ENCODE measurements around the gene ZBTB20. TPM values are rescaled to one million over a fixed set of nuclear protein-coding genes. Genes with fewer than 3 reads are reported as not detected.
A peak's percentile ranks its signal among the peaks of the same experiment; 100 is the strongest.

ZBTB20 gene
- polyA plus RNA-seq, 4 donors = 0.27 to 2.2 (median 1.3) TPM

DNA sequence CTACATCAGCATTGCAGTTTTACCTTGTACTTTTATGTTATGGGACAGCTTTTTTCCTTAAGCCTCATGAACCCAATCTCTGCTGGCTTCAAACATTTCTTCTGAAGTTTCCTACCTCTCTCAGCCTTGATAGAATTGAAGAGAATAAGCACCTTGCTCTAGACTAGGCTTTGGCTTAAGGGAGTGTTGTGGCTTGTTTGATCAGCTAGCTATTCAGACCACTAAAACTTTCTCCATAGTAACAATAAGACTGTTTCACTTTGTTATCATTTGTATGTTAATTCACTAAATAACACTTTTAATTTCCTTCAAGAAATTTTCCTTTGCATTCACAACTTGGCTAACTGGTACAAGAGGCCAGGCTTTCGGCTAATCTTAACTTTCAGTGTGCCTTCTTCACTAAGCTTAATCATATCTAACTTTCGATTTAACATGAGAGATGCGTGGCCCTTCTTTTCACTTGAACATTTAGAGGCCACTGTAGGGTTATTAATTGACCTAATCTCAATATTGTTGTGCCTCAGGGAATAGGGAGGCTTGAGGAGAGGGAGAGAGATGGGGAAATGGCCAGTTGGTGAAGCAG, 861.3 kb downstream of the ZBTB20 start:
- no peaks in the 10 kb centered on the region for H3K4me1 ChIP-seq (ENCODE audit: control insufficient read depth in 3 of 3, insufficient read depth in 2 of 3, low read depth in 1 of 3, low read length in 2 of 3)
- no peaks in the 10 kb centered on the region for H3K27me3 ChIP-seq (ENCODE audit: control insufficient read depth in 3 of 3, insufficient read depth in 3 of 3, low read length in 3 of 3)
- no peaks in the 10 kb centered on the region for H3K9me3 ChIP-seq (ENCODE audit: control insufficient read depth in 2 of 2, insufficient read depth in 1 of 2, low read depth in 1 of 2, low read length in 1 of 2)
- no peak overlapping the region for H3K4me3 ChIP-seq (ENCODE audit: low read depth in 1 of 3, low read length in 3 of 3)
- FAIRE-seq (no peak), DNase-seq (no peak)
- 70 to 83% (median 81%) methylated on average over 3 of the region's 3 CpGs for WGBS, 3 donors
- no peaks in the 10 kb centered on the region for H3K36me3 ChIP-seq (ENCODE audit: control insufficient read depth in 3 of 3, insufficient read depth in 2 of 3, low read depth in 1 of 3, low read length in 3 of 3)
- peak overlapping the region in 1 of 3 donors; percentile 67 for H3K27ac ChIP-seq (ENCODE audit: low read depth in 1 of 3, low read length in 2 of 3)

DNA sequence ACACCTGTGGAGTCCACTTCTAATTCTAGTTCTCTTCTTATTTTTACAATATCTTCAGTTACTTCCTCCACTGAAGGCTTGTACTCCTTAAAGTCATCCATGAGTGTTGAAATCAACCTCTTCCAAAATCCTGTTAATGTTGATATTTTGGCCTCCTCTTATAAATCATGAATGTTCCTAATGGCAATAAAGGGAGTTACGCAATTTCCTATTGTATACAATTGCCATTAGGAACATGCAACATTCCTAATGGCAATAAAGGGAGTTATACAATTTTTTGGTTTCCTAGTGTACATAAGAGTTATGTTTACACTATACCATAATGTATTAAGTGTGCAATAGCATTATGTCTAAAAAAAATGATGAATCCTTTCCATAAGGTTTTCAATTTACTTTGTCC, 862.4 kb downstream of the ZBTB20 start:
- Histone ChIP-seq H3K27ac (ENCODE audit: low read depth in 1 of 3, low read length in 2 of 3) (no peak overlapping the region), H3K9me3 (ENCODE audit: control insufficient read depth in 2 of 2, insufficient read depth in 1 of 2, low read depth in 1 of 2, low read length in 1 of 2) (no peaks in the 10 kb centered on the region), H3K4me1 (ENCODE audit: control insufficient read depth in 3 of 3, insufficient read depth in 2 of 3, low read depth in 1 of 3, low read length in 2 of 3) (no peaks in the 10 kb centered on the region), H3K27me3 (ENCODE audit: control insufficient read depth in 3 of 3, insufficient read depth in 3 of 3, low read length in 3 of 3) (no peaks in the 10 kb centered on the region), H3K36me3 (ENCODE audit: control insufficient read depth in 3 of 3, insufficient read depth in 2 of 3, low read depth in 1 of 3, low read length in 3 of 3) (no peaks in the 10 kb centered on the region), H3K4me3 (ENCODE audit: low read depth in 1 of 3, low read length in 3 of 3) (no peak overlapping the region)
- FAIRE-seq = no peak
- DNase-seq = no peak
- WGBS, 3 donors = 84 to 97% (median 96%) methylated on average over 1 of the region's 1 CpG
